A673 (cell line): ENCODE measurements around the gene SHMT1. TPM values are rescaled to one million over a fixed set of nuclear protein-coding genes. Genes with fewer than 3 reads are reported as not detected.
"Not testable (repeated sequence)": the region's sequence is repeated elsewhere in the genome, so short reads cannot be mapped to it uniquely, and the experiment has no call there.

ENCODE experiments used
- BruUV-seq: library from RNA; stranded (reverse); fragments of 400-500 nt; replicated peaks from 2 replicates; lab custom pipeline; 2021; lab: Mats Ljungman, UMichigan
- CTCF ChIA-PET: fragments of 300-600 bp; sonication (Branson Sonifier 250); formaldehyde crosslinking; loops from one replicate; lab custom pipeline; 2022; ENCODE audit warnings: antibody characterized with exemption; lab: Charles Lee
- POLR2A ChIA-PET: fragments of 300-600 bp; sonication (Branson Sonifier 250); formaldehyde crosslinking; loops from one replicate; lab custom pipeline; 2022; ENCODE audit warnings: antibody characterized with exemption; ENCODE audit not compliant: low non-redundant PET; lab: Charles Lee
- DNase-seq: peaks from one replicate; pipeline ENCODE4 v3.0.0-alpha.2; 2015; ENCODE audit warnings: low spot score
- H3K27ac ChIP-seq: fragments of 200-600 bp; sonication (generic); 2 replicates; pipeline ENCODE4 v1.5.1; 2016; ENCODE audit warnings: mixed run types, low read depth, mild to moderate bottlenecking, mixed read lengths, antibody characterized with exemption, low read length; ENCODE audit not compliant: poor library complexity, severe bottlenecking
- H3K27me3 ChIP-seq: fragments of 200-600 bp; sonication (generic); replicated peaks from 2 replicates; pipeline ENCODE4 v1.6.1; 2017; ENCODE audit warnings: mixed run types, low read depth, mild to moderate bottlenecking, mixed read lengths, antibody characterized with exemption, low read length; ENCODE audit not compliant: insufficient read depth, poor library complexity
- H3K36me3 ChIP-seq: fragments of 200-600 bp; sonication (generic); 2 replicates; pipeline ENCODE4 v1.6.1; 2016; ENCODE audit warnings: mixed run types, mild to moderate bottlenecking, mixed read lengths, antibody characterized with exemption, low read length; ENCODE audit not compliant: insufficient read depth, poor library complexity, severe bottlenecking
- H3K4me1 ChIP-seq: fragments of 200-600 bp; sonication (generic); 2 replicates; pipeline ENCODE4 v1.6.1; 2017; ENCODE audit warnings: mixed run types, mild to moderate bottlenecking, mixed read lengths, antibody characterized with exemption, low read length; ENCODE audit not compliant: insufficient read depth, poor library complexity, severe bottlenecking
- H3K4me3 ChIP-seq: fragments of 200-600 bp; sonication (generic); 2 replicates; pipeline ENCODE4 v1.5.1; 2016; ENCODE audit warnings: low read depth, mixed run types, mild to moderate bottlenecking, mixed read lengths, low read length; ENCODE audit not compliant: poor library complexity, severe bottlenecking
- H3K9me3 ChIP-seq: fragments of 200-600 bp; sonication (generic); 2 replicates; pipeline ENCODE4 v1.6.1; 2016; ENCODE audit warnings: mixed run types, low read depth, mild to moderate bottlenecking, mixed read lengths, antibody characterized with exemption, low read length; ENCODE audit not compliant: poor library complexity, severe bottlenecking
- intact Hi-C: fragments of 100-400 bp; cut with micrococcal nuclease; formaldehyde crosslinking; loops from one replicate; pipeline ENCODE4 v1.10.0; 2022; ENCODE audit not compliant: unreplicated experiment
- total RNA-seq: library from RNA; stranded (reverse); gene quantifications from 2 replicates; pipeline ENCODE4 v1.2.3, GENCODE V29; 2021

The SHMT1 gene
- total RNA-seq, 1 experiment from 2014 or later: 54.0 TPM

- H3K36me3 ChIP-seq, intact Hi-C loops, DNase-seq, BruUV-seq, CTCF ChIA-PET, H3K27ac ChIP-seq, POLR2A ChIA-PET, H3K4me3 ChIP-seq, H3K27me3 ChIP-seq, H3K4me1 ChIP-seq, H3K9me3 ChIP-seq: not testable (repeated sequence)
Measured at GRCh38 chr17:18403604-18404003, 40.3 kb upstream of the SHMT1 start.

GRCh38 chr17:18403166-18403565 lies 39.8 kb upstream of the SHMT1 start:
- POLR2A ChIA-PET, H3K9me3 ChIP-seq, H3K27me3 ChIP-seq, DNase-seq, H3K36me3 ChIP-seq, H3K4me3 ChIP-seq, intact Hi-C loops, H3K27ac ChIP-seq, CTCF ChIA-PET, BruUV-seq, H3K4me1 ChIP-seq: not testable (repeated sequence)

- POLR2A ChIA-PET, H3K36me3 ChIP-seq, H3K9me3 ChIP-seq, H3K27me3 ChIP-seq, H3K4me3 ChIP-seq, H3K4me1 ChIP-seq, BruUV-seq, H3K27ac ChIP-seq, intact Hi-C loops, CTCF ChIA-PET, DNase-seq: not testable (repeated sequence)
Measured at GRCh38 chr17:18401872-18402590, 38.7 kb upstream of the SHMT1 start.

GRCh38 chr17:18388728-18389127 lies 25.4 kb upstream of the SHMT1 start:
- CTCF ChIA-PET, BruUV-seq, H3K27ac ChIP-seq, POLR2A ChIA-PET, H3K4me1 ChIP-seq, H3K9me3 ChIP-seq, H3K36me3 ChIP-seq, H3K4me3 ChIP-seq, H3K27me3 ChIP-seq, DNase-seq, intact Hi-C loops: not testable (repeated sequence)

- POLR2A ChIA-PET, H3K36me3 ChIP-seq, H3K27me3 ChIP-seq, H3K27ac ChIP-seq, BruUV-seq, H3K9me3 ChIP-seq, intact Hi-C loops, H3K4me3 ChIP-seq, H3K4me1 ChIP-seq, CTCF ChIA-PET, DNase-seq: not testable (repeated sequence)
Measured at GRCh38 chr17:18388266-18388665, 24.9 kb upstream of the SHMT1 start.

- BruUV-seq, DNase-seq, POLR2A ChIA-PET, H3K4me3 ChIP-seq, H3K9me3 ChIP-seq, H3K27ac ChIP-seq, H3K27me3 ChIP-seq, CTCF ChIA-PET, intact Hi-C loops, H3K36me3 ChIP-seq, H3K4me1 ChIP-seq: not testable (repeated sequence)
Measured at GRCh38 chr17:18387583-18387982, 24.2 kb upstream of the SHMT1 start.

- CTCF ChIA-PET, H3K4me3 ChIP-seq, H3K27ac ChIP-seq, intact Hi-C loops, DNase-seq, H3K27me3 ChIP-seq, BruUV-seq, H3K4me1 ChIP-seq, H3K36me3 ChIP-seq, H3K9me3 ChIP-seq, POLR2A ChIA-PET: not testable (repeated sequence)
Measured at GRCh38 chr17:18384271-18384670, 20.9 kb upstream of the SHMT1 start.

GRCh38 chr17:18383079-18383481 lies 19.7 kb upstream of the SHMT1 start:
- H3K36me3 ChIP-seq, POLR2A ChIA-PET, BruUV-seq, DNase-seq, H3K27ac ChIP-seq, H3K4me3 ChIP-seq, H3K27me3 ChIP-seq, H3K4me1 ChIP-seq, CTCF ChIA-PET, intact Hi-C loops, H3K9me3 ChIP-seq: not testable (repeated sequence)
